ENCODE measurements around the gene COL2A1. TPM values are rescaled to one million over a fixed set of nuclear protein-coding genes. Genes with fewer than 3 reads are reported as not detected.
A peak's percentile ranks its signal among the peaks of the same experiment; 100 is the strongest.

COL2A1 gene
- total RNA-seq, 1 donor from 2014 or later: 0.13 TPM

DNA sequence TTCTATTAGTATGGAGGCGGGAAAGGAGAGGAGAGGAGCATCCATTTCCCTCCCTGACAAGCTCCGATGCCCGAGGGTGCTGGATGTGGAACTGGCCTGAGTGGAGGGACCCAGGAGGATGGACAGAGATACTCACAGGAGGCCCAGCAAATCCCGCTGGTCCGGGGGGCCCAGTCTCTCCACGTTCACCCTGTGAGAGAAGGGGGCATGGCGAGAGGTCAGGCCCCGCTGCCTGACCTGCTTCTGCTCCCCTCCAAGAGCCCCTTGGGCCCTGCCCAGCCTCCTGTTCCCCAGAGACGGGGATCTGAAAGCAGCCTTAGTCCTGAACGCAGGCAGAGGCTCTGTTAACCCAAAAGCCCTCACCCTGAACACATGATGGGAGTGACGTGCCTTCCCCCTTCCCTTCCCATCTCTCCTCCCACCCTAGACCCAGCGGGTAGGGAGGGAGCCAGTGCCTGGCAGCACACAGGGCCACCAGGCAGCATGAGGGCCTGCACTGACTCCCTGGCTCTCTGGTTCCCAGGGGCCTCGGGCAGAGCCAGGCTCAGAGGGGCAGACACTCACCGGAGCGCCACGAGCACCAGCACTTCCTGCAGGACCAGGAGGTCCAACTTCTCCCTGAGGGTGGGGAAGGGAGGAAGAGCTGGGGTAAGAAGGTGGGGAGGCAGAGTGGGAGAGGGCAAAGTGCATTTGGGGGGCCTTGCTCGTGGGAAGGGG lies 23.3 kb downstream of the COL2A1 start:
- intact Hi-C loops (cut with DNase I): no loop called here
- no peak for DNase-seq (ENCODE audit: low spot score)

DNA sequence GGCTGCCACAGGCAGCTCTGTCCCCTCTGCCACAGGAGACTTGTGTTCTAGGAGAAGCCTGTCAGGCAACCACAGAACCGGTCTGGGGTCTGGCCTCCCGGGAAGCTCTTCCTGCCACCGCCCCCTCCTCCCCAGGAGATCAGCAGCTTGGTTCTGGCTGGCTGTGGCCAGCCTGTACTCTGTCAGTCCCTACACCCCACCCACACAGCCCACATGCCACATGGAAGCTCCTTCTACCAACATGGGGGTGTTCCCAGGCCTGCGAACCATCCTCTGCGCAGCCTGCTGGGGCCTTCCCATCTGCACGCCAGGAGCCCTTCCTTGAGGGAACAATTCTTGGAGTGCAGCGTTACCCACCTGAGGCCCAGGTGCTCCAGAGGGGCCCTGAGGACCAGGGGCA lies 24.1 kb downstream of the COL2A1 start:
- DNase-seq (ENCODE audit: low spot score): no peak
- intact Hi-C loops (cut with DNase I): no loop called here

DNA sequence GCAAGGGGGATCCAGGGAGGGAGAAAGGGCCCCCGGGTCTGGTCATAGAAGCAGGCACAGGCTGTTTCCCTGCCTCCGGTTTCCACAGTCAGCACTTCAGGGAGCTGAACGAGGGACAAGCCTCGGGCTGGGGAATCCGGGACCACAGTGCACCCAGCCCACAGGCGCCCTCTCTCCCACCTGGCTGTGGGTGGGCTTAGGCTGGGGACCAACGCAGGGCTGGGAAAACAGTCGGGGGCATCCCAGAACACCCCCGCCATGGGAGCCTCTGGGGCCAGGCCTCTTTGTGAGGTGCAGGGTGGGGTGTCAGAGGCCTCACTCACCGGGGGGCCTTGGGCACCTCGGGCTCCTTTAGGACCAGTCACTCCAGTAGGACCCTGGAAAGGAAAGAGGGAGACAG lies 24.6 kb downstream of the COL2A1 start:
- intact Hi-C loops (cut with DNase I): no loop called here
- no peak for DNase-seq (ENCODE audit: low spot score)

DNA sequence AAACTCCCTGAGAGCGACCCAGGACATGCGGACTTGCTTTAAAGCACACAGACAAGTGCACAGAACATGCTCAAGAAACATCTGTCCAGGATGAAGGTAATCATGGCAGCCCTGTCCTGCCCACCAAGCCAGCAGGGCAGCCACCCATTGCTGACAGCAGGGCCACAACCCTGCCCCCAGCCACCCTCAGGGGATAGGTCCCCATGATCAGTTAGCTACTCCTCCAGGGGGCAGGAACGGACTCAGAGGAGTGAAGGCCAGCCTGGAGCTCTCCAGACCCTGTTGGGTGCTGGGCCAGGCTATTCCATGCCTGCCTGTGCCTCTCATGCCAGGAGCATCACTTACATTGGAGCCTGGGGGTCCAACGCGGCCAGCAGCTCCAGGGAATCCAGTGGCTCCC lies 25.1 kb downstream of the COL2A1 start:
- intact Hi-C loops (cut with DNase I): no loop called here
- DNase-seq (ENCODE audit: low spot score): no peak

DNA sequence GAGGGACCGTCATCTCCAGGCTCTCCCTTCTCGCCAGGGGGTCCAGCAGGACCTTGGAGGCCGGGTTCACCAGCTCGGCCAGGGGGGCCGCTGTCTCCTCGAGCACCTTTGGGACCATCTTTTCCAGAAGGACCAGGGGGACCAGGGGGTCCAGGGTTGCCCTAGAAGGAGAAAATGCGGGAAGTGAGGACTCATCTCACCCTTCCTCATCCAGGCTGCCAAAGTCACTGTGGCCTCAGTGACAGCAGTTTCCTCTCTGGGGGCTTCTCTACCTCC lies 25.7 kb downstream of the COL2A1 start:
- intact Hi-C loops (cut with DNase I): no loop called here
- DNase-seq (ENCODE audit: low spot score): no peak

DNA sequence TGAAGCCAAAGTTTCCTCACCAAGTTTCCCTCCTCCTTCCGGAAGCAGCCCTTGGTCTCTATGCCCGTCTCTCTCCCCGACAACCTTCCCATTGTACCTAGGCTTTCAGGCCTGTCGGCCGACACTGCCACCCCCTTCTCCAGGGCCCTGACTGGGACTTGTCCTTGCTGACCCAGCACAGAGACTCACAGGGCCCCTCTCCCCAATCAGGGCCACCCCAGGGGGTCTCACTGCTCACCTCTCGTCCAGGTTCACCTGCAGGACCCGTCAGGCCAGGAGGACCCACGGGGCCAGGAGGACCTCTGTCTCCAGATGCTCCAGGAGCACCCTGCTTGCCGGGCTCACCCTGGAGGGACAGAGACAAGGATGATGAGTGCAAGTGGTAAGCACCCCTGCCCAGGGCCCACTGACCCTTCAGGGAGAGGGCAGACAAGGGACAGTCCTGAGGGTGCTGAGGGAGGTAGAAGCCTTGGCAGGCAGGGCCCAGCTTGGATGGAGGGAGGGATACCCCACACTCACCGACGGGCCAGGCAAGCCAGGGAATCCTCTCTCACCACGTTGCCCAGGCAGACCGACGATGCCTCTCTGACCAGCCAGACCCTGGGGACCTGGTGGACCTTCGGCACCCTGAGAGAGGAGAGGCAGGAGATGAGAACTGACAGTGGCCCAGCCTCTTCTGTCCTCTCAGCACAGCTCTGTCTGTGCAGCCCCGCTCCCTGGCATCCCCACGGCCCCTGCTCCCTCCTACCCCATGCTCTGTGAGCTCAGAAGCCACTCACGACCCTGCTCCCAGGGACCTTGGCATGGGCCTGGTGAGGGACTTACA lies 26.3 kb downstream of the COL2A1 start:
- intact Hi-C loops (cut with DNase I): no loop called here
- no peak for DNase-seq (ENCODE audit: low spot score)

DNA sequence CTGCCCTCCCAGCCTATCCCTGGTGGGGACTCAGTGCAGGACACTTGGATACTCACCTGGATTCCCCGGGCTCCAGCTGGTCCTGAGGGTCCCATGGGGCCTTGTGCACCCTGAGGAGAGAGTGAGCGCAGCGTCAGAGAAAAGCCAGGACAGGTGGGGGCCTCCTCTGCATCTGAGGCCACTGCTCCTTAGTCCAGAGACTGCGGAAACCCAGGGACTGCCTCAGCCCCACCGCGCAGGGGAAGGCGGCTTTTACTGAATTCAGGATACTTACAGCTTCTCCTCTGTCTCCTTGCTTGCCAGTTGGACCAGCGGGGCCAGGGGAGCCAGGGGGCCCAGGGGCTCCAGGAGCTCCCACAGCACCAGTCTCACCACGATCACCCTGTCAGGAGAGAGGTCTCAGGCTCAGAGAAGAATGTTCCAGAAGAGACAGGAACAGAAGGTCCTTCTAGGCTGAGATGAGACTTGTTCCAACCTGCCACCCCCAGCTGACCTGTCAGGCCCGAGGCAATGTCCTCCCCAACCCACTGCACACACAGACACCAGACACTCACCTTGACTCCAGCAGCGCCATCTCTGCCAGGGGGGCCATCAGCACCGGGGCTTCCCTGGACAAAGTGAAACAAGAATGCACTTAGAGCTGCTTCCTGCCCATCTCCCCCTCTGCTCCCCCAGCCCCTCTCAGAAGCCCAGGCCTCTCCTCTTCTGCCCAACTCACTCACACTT lies 27.1 kb downstream of the COL2A1 start:
- intact Hi-C loops (cut with DNase I): no loop called here
- DNase-seq (ENCODE audit: low spot score): no peak

DNA sequence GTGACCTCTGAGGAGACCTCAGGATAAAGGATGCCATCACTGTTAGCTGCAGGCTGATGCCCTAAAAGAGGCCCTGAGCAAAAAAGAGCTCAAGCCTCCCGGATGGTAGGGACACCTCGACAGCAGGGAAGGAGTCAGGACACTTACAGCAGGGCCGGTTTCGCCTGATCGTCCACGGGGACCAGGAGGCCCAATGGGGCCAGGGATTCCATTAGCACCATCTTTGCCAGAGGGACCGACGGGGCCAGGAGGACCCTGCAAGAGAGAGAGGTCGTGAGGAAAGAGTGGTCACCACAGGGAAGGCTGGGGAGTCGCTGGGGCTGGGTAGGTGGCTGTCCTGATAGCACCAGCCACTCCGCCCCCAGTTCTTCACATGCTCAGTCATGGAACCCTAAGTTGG lies 28.5 kb downstream of the COL2A1 start:
- intact Hi-C loops (cut with DNase I): no loop called here
- no peak for DNase-seq (ENCODE audit: low spot score)

DNA sequence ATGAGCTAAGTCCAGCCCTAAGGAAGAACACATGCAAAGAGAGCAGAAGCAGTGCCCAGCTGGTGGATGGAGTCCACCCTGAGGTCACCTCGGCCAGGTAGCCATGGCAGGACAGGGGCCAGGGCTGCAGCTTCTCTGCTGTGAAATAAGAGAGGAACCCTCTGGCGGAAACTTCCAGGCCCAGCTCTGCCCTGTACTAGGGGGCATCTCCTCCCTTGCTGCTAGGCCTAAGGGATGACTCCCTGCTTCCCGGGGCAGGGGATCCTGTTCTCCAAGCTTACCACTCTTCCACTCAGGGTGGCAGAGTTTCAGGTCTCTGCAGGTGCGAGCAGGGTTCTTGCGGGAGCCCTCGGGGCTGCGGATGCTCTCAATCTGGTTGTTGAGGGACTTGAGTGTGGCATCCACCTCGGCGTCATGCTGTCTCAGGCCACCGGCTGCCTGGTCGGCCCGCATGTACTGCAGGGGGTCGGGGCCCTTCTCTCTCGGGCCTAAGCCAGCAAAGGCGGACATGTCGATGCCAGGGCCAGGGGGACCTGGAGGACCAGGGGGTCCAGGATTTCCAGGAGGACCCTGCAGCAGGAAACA lies 29.1 kb downstream of the COL2A1 start:
- intact Hi-C loops (cut with DNase I): no loop called here
- no peak for DNase-seq (ENCODE audit: low spot score)

DNA sequence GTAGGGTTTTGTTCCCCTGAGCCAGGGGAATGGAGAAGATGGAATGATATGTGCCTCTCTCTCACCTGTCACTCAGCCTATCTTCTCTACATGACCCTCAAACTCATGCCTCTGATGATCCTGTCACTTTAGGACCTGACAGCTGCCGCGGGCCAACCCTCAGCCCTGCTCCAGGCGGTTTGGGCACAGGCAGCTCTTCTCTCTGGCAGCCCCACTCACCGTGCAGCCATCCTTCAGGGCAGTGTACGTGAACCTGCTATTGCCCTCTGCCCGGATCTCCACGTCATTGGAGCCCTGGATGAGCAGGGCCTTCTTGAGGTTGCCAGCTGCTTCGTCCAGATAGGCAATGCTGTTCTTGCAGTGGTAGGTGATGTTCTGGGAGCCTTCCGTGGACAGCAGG lies 30.4 kb downstream of the COL2A1 start:
- DNase-seq (ENCODE audit: low spot score): no peak
- intact Hi-C loops (cut with DNase I): no loop called here

DNA sequence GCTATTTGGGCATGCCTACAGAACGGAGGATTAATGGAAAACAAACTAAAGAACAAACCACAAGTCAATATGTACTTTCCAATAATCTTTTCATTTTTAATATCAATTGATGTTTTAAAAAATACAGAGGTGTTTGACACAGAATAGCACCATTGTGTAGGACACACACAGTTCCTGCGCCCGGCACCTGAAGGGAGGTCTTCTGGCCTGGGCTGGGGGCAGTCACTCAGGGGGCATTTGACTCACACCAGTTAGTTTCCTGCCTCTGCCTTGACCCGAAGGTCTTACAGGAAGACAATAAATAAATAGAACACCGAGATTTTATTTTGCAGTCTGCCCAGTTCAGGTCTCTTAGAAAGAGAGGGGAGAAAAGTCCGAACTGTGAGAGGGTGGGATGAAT lies 31.4 kb downstream of the COL2A1 start:
- intact Hi-C loops (cut with DNase I): no loop called here
- no peak for DNase-seq (ENCODE audit: low spot score)

DNA sequence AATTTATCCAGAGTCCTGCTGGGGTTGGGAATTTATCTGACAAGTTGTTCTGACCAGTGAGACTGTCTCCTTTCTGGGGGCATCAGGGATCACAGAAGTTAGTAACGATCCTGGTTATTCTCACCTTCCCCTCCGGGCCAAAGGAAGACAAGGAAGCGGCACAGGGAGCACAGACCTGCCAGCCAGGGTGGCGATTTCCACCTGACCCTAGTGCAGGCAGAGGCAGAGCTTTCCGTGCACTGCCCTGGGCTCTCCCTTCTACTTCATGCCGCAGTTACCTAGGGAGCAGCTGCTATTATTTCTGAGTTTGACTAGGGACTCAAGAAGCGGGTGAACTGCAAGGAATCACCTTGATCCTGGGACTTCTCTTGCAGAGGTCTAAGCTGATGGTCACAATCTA lies 33.4 kb downstream of the COL2A1 start:
- intact Hi-C loops (cut with DNase I): no loop called here
- DNase-seq (ENCODE audit: low spot score): no peak

DNA sequence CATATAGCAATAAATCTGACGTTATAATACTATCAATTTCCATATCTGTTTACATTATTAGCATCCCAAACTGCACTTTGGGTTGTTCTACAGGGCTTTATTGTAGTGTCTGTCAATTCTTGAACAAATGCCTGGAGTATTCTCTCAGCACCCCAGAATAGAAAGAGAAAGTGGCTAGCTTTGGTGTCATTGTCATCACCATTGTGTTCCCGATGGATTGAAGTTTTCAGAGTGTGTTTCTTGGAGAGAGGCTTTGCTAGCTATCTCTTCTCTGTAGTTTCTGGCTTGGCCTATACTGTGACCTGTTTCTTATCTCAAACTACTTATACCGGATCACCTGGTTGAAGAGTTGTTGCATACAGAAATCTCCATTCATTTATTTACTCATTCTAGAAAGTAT lies 34.4 kb downstream of the COL2A1 start:
- DNase-seq (ENCODE audit: low spot score): no peak
- intact Hi-C loops (cut with DNase I): no loop called here

DNA sequence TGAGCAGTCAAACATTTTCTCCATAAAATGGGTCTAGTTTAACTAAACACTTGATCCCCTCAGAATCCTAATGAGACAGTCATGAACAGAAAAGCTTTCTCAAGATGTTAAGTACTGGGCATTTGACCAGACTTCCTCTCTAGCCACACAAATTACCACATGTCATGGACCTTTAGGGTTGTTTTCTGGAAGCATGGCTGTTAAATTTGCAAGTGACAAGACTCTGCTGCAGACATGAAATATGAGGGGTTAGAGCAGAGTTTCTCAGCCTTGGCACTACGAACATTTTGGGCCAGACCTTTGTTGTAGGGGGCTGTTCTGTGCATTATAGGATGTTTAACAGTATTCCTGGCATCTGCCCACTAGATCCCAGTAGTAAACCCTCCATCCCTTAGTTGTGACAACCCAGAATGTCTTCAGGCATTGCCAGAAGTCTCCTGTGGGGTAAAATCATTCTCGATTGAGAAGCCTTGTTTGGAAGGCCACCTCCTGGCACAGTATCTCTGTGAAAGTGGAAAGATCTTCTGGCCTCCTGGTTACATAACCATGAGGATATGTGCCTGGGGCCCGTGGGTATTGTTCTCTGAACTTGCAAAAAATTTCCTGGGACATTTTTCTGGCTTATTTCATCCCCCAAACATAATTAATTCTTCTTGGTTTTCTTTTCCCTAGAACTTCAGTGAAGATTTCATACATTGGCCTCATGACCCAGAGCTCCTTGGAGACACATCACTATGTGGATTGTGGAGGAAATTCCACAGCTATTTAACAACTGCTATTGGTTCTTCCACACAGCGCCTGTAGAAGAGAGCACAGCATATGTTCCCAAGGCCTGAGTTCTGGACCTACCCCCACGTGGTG lies 36.6 kb downstream of the COL2A1 start:
- intact Hi-C loops (cut with DNase I): no loop called here
- no peak for DNase-seq (ENCODE audit: low spot score)

DNA sequence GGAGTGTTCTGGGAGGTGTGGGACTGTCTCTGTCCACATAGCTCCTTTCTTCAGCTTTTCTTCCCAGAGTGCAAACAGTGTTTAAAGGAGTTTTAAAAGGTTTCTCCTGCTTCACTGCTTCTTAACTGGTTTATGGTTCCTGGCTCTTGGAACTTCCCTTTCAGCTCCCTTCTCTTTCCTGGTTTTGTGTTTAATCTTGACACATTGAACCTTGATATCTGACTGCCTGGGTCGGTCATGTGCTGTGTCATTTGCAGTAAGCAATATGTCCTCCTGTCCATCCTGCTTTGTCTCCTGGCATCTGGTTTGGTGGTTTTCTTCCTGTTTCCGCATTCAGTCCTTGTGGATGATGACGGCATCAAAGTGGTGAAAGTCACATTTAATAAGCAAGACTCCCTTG lies 38.7 kb downstream of the COL2A1 start:
- DNase-seq (ENCODE audit: low spot score): no peak
- intact Hi-C loops (cut with DNase I): no loop called here

DNA sequence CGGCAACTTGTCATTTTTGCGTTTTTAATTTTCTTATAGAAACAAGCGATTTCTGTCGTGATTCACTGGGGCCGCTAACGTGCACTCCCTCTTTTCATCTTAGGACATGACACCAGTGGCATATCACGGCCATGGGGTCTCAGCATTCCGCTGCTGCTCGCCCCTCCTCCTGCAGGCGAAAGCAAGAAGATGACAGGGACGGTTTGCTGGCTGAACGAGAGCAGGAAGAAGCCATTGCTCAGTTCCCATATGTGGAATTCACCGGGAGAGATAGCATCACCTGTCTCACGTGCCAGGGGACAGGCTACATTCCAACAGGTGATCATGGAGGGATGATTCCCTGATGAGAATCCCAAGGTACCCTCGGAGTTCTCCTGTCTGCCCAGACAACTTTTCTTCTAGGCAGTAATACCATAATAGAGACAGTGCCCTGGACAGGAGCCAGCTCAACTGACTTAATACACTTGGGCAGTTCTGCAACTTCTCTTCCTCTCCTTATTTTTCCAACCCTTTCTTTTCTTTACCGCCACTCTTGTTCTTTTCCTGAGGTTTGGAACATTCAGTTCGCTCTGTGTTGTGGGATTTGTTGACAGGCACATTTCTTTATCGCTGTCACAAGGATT lies 40.1 kb downstream of the COL2A1 start:
- intact Hi-C loops (cut with DNase I): no loop called here
- DNase-seq (ENCODE audit: low spot score): no peak

DNA sequence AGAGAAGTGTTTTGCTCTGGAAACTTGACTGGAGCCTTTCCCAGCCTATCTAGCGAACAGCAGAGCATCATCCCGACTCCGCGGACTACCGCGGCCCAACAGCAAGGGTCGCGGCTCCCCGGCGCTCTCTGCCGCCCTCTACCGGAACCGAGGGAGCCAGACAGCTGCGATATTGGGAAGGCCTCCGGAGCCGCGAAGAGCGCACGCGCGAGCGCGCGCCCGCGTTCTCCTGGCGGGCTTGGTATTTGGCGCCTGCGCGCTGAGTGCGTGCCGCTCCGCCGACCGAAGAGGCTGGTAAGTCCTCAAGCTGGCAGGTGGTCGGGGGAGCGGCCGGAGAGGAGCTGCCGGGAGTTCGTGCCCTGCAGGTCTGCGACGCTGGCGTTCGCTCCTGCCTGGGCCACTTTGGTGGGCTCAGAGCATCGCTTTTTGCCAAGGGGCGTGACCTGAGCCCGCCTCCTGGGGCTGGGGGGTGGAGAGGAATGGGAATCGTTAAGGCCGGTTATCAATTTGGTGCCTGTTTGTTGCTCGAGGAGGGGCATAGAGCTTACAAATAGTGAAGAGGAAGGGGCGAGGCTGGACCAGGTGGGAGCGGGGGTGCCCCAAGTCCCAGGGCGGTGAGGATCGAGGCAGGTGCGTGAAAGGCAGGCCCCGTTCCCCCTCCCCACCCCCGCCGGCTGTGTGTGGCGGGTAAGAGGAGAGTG lies 40.8 kb downstream of the COL2A1 start, which contains the start of gene TMEM106C:
Gene TMEM106C, plus strand, starts transcription at position 257 of the 701 bp plus-strand sequence. CDS start 641 bp downstream, outside the sequence.
- intact Hi-C loops (cut with DNase I): no loop called here
- peak; percentile 96 for DNase-seq (ENCODE audit: low spot score)

DNA sequence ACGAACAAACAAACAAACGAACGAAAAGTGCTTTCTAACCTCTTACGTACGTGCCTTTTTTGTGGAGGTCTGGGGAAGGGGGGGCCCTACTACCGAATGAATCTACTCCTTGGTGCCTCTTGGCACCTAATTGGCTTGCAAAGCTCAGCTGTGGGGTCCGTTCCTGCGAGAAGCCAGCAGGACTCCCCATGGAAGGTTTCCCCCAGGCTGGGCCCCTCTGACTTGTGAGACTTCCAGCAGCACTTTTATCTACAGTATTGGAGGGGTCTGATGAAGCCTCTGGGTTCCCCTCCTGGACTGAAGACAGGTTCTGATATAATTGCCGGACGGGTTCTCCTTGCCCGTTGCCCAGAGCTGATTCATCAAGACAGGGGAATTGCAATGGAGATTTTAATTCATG lies 42.1 kb downstream of the COL2A1 start:
- intact Hi-C loops (cut with DNase I): no loop called here
- DNase-seq (ENCODE audit: low spot score): no peak

All from cardiac septum (tissue), 1 donor.